ENCODE results near the gene AKR1B1.

The AKR1B1 gene

DNA sequence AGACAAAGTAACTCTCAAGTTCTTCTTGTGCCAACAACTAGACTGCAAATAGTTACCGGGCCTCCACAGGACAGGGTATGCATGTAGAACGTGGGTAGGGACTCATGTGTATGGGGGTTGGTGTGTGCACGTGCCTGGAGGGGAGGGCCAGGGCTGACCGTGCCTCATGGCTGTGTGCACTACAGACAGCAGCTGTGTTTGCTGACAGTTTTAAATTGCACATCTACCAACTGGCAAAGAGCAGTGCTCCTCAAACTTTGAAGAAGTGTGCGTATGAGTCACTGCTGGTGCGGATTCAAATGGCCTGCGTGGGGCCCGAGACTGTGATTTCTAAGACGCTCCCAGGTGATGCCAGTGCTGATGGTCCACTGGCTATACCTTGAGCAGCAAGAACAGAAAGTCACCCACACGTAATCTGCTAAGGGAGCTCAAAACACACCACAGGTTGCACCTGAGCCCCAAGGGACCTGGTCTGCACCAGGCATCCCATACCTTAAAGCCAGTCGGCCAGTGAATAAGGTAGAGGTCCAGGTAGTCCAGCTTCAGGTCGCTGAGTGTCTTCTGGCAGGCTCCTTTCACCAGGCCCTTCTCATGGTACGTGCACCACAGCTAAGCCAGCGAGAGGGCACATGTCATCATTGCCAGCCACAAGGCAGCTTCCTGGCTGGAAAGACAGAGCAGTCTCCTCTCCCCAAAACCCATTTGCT lies 8.5 kb downstream of the AKR1B1 start:
- WGBS (ENCODE audit: extremely low coverage, insufficient coverage, insufficient read length) = no CpG with 5 or more reads among the region's 14 CpGs
- no peak overlapping the region for H2BK12ac ChIP-seq (ENCODE audit: low read length)
- H4K8ac ChIP-seq (ENCODE audit: low read depth, low read length) = no peak overlapping the region
- H3K4me1 ChIP-seq (ENCODE audit: control insufficient read depth in 1 of 2, insufficient read depth in 2 of 2, low read length in 2 of 2) = peaks cover 31% of the 10 kb centered on the region in 2 experiments
- no peak overlapping the region for H4K12ac ChIP-seq (ENCODE audit: low read depth, low read length)
- no peaks in the 10 kb centered on the region for H3K79me2 ChIP-seq (ENCODE audit: control insufficient read depth, insufficient read depth, low read length, poor library complexity)
- H2BK5ac ChIP-seq (ENCODE audit: low read depth, low read length, poor library complexity) = no peak overlapping the region
- no peak overlapping the region for H2AK5ac ChIP-seq (ENCODE audit: low read length)
- no peak overlapping the region for H3K14ac ChIP-seq (ENCODE audit: low read length)
- H3K9ac ChIP-seq (ENCODE audit: low read length) = no peak overlapping the region
- peaks cover 3% of the 10 kb centered on the region for H3K9me3 ChIP-seq (ENCODE audit: insufficient read depth, low read depth, low read length)
- no peak overlapping the region for H2AFZ ChIP-seq (ENCODE audit: insufficient read depth, low read length, poor library complexity)
- no peak overlapping the region for H3K27ac ChIP-seq (ENCODE audit: low read depth, low read length)
- no peak overlapping the region for H4K91ac ChIP-seq (ENCODE audit: low read depth, low read length)
- no peak overlapping the region for H2BK120ac ChIP-seq (ENCODE audit: insufficient read depth, low read length, poor library complexity)
- H3K4ac ChIP-seq (ENCODE audit: low read depth, low read length) = no peak overlapping the region
- no peaks in the 10 kb centered on the region for H3K27me3 ChIP-seq (ENCODE audit: insufficient read depth, low read length)
- H3K23ac ChIP-seq (ENCODE audit: low read length) = no peak overlapping the region
- no peaks in the 10 kb centered on the region for H3K79me1 ChIP-seq (ENCODE audit: low read length)
- DNase-seq = no peak
- H3K18ac ChIP-seq (ENCODE audit: low read length) = no peak overlapping the region
- peaks cover 41 to 45% of the 10 kb centered on the region in 2 experiments for H3K36me3 ChIP-seq (ENCODE audit: control insufficient read depth in 1 of 2, insufficient read depth in 2 of 2, low read length in 2 of 2)
- no peak overlapping the region for H3K4me3 ChIP-seq (ENCODE audit: low read depth, low read length)
- no peak overlapping the region for H3K4me2 ChIP-seq (ENCODE audit: low read length)

- no peak overlapping the region for H3K18ac ChIP-seq (ENCODE audit: low read length)
- no peak overlapping the region for H2AFZ ChIP-seq (ENCODE audit: insufficient read depth, low read length, poor library complexity)
- H3K23ac ChIP-seq (ENCODE audit: low read length) = no peak overlapping the region
- H3K36me3 ChIP-seq (ENCODE audit: control insufficient read depth in 1 of 2, insufficient read depth in 2 of 2, low read length in 2 of 2) = peaks cover 44 to 49% of the 10 kb centered on the region in 2 experiments
- no CpG with 5 or more reads among the region's 7 CpGs for WGBS (ENCODE audit: extremely low coverage, insufficient coverage, insufficient read length)
- no peak overlapping the region for H2BK120ac ChIP-seq (ENCODE audit: insufficient read depth, low read length, poor library complexity)
- H3K9me3 ChIP-seq (ENCODE audit: insufficient read depth, low read depth, low read length) = peaks cover 3% of the 10 kb centered on the region
- no peak overlapping the region for H3K4me2 ChIP-seq (ENCODE audit: low read length)
- H3K79me1 ChIP-seq (ENCODE audit: low read length) = no peaks in the 10 kb centered on the region
- no peak overlapping the region for H4K12ac ChIP-seq (ENCODE audit: low read depth, low read length)
- no peak overlapping the region for H3K9ac ChIP-seq (ENCODE audit: low read length)
- H4K8ac ChIP-seq (ENCODE audit: low read depth, low read length) = no peak overlapping the region
- no peak overlapping the region for H2BK5ac ChIP-seq (ENCODE audit: low read depth, low read length, poor library complexity)
- H3K27ac ChIP-seq (ENCODE audit: low read depth, low read length) = no peak overlapping the region
- no peaks in the 10 kb centered on the region for H3K79me2 ChIP-seq (ENCODE audit: control insufficient read depth, insufficient read depth, low read length, poor library complexity)
- no peak overlapping the region for H3K4ac ChIP-seq (ENCODE audit: low read depth, low read length)
- no peaks in the 10 kb centered on the region for H3K27me3 ChIP-seq (ENCODE audit: insufficient read depth, low read length)
- no peak overlapping the region for H3K14ac ChIP-seq (ENCODE audit: low read length)
- H3K4me3 ChIP-seq (ENCODE audit: low read depth, low read length) = no peak overlapping the region
- H3K4me1 ChIP-seq (ENCODE audit: control insufficient read depth in 1 of 2, insufficient read depth in 2 of 2, low read length in 2 of 2) = peaks cover 31% of the 10 kb centered on the region in 2 experiments
- H4K91ac ChIP-seq (ENCODE audit: low read depth, low read length) = no peak overlapping the region
- H2AK5ac ChIP-seq (ENCODE audit: low read length) = no peak overlapping the region
- H2BK12ac ChIP-seq (ENCODE audit: low read length) = no peak overlapping the region
- DNase-seq = no peak
These were observed 9.2 kb downstream of the AKR1B1 start for GRCh38 chr7:134449680-134450079.

DNA sequence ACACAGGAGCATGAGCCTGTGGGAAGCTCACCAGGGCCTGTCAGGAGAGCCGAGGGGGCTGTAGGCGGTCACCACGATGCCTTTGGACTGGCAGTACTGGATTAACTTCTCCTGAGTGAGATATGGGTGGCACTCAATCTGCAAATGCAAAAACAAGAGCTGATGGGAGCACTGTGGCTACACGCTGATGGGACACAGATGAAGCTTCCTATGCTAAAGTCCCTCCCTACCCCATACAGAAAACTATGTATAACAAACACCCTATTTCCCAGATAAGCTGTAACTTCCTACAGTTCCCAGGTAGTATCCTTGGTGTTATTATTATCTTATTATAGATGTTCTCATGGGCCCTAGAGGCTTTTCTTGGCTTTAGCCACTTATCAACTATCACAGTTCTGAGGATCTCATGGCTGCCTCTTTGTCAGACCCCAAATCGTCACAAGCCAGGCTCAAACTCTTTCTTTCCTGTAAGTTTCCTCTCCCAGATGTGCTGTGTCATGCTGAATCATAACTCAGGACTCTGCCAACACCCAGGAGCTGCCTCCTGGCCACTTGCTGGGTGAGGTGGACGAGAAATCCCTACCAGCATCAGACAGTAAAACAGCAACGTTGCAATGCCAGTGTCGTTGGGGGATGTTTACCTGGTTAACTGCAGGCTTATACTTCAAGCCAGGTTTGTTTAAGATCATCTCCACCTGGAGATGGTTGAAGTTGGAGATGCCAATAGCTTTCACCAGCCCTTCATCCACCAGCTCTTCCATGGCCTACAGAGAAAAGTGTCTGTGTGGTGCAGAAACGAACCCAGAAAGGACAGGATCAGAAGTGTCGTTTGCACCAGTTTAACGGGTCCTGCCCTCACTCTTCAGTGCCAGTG lies 10.3 kb downstream of the AKR1B1 start:
- no peaks in the 10 kb centered on the region for H3K27me3 ChIP-seq (ENCODE audit: insufficient read depth, low read length)
- H3K14ac ChIP-seq (ENCODE audit: low read length) = no peak overlapping the region
- no peak overlapping the region for H2BK5ac ChIP-seq (ENCODE audit: low read depth, low read length, poor library complexity)
- WGBS (ENCODE audit: extremely low coverage, insufficient coverage, insufficient read length) = no CpG with 5 or more reads among the region's 11 CpGs
- H3K4me1 ChIP-seq (ENCODE audit: control insufficient read depth in 1 of 2, insufficient read depth in 2 of 2, low read length in 2 of 2) = peaks cover 34 to 35% of the 10 kb centered on the region in 2 experiments
- H4K12ac ChIP-seq (ENCODE audit: low read depth, low read length) = no peak overlapping the region
- no peak overlapping the region for H3K9ac ChIP-seq (ENCODE audit: low read length)
- peaks cover 47 to 57% of the 10 kb centered on the region in 2 experiments for H3K36me3 ChIP-seq (ENCODE audit: control insufficient read depth in 1 of 2, insufficient read depth in 2 of 2, low read length in 2 of 2)
- H3K9me3 ChIP-seq (ENCODE audit: insufficient read depth, low read depth, low read length) = peaks cover 3% of the 10 kb centered on the region
- peak; percentile 65 to 87 for DNase-seq
- no peak overlapping the region for H3K4ac ChIP-seq (ENCODE audit: low read depth, low read length)
- H2AK5ac ChIP-seq (ENCODE audit: low read length) = no peak overlapping the region
- H2BK12ac ChIP-seq (ENCODE audit: low read length) = no peak overlapping the region
- peak overlapping the region; percentile 40 for H4K91ac ChIP-seq (ENCODE audit: low read depth, low read length)
- no peak overlapping the region for H3K23ac ChIP-seq (ENCODE audit: low read length)
- H3K4me2 ChIP-seq (ENCODE audit: low read length) = no peak overlapping the region
- no peak overlapping the region for H4K8ac ChIP-seq (ENCODE audit: low read depth, low read length)
- no peak overlapping the region for H3K27ac ChIP-seq (ENCODE audit: low read depth, low read length)
- H3K4me3 ChIP-seq (ENCODE audit: low read depth, low read length) = no peak overlapping the region
- no peak overlapping the region for H2AFZ ChIP-seq (ENCODE audit: insufficient read depth, low read length, poor library complexity)
- H3K79me2 ChIP-seq (ENCODE audit: control insufficient read depth, insufficient read depth, low read length, poor library complexity) = no peaks in the 10 kb centered on the region
- no peak overlapping the region for H3K18ac ChIP-seq (ENCODE audit: low read length)
- H2BK120ac ChIP-seq (ENCODE audit: insufficient read depth, low read length, poor library complexity) = no peak overlapping the region
- H3K79me1 ChIP-seq (ENCODE audit: low read length) = no peaks in the 10 kb centered on the region

- no CpG with 5 or more reads among the region's 9 CpGs for WGBS (ENCODE audit: extremely low coverage, insufficient coverage, insufficient read length)
These were observed 11.5 kb downstream of the AKR1B1 start for GRCh38 chr7:134447383-134447782.

More at GRCh38 chr7:134447383-134447782, 11.5 kb downstream of the AKR1B1 start:
- no peak overlapping the region for H4K8ac ChIP-seq (ENCODE audit: low read depth, low read length)
- H3K9ac ChIP-seq (ENCODE audit: low read length) = no peak overlapping the region
- peaks cover 3% of the 10 kb centered on the region for H3K9me3 ChIP-seq (ENCODE audit: insufficient read depth, low read depth, low read length)
- no peaks in the 10 kb centered on the region for H3K79me2 ChIP-seq (ENCODE audit: control insufficient read depth, insufficient read depth, low read length, poor library complexity)
- no peak overlapping the region for H2AK5ac ChIP-seq (ENCODE audit: low read length)
- no peak overlapping the region for H2AFZ ChIP-seq (ENCODE audit: insufficient read depth, low read length, poor library complexity)
- H3K14ac ChIP-seq (ENCODE audit: low read length) = no peak overlapping the region
- H3K18ac ChIP-seq (ENCODE audit: low read length) = no peak overlapping the region
- DNase-seq = no peak
- H2BK120ac ChIP-seq (ENCODE audit: insufficient read depth, low read length, poor library complexity) = no peak overlapping the region
- no peak overlapping the region for H2BK5ac ChIP-seq (ENCODE audit: low read depth, low read length, poor library complexity)
- H3K27ac ChIP-seq (ENCODE audit: low read depth, low read length) = no peak overlapping the region
- H3K4me2 ChIP-seq (ENCODE audit: low read length) = no peak overlapping the region
- no peak overlapping the region for H3K23ac ChIP-seq (ENCODE audit: low read length)
- no peak overlapping the region for H3K4me3 ChIP-seq (ENCODE audit: low read depth, low read length)
- no peak overlapping the region for H4K91ac ChIP-seq (ENCODE audit: low read depth, low read length)
- peaks cover 25 to 26% of the 10 kb centered on the region in 2 experiments for H3K4me1 ChIP-seq (ENCODE audit: control insufficient read depth in 1 of 2, insufficient read depth in 2 of 2, low read length in 2 of 2)
- no peaks in the 10 kb centered on the region for H3K79me1 ChIP-seq (ENCODE audit: low read length)
- H3K36me3 ChIP-seq (ENCODE audit: control insufficient read depth in 1 of 2, insufficient read depth in 2 of 2, low read length in 2 of 2) = peaks cover 56 to 68% of the 10 kb centered on the region in 2 experiments
- H2BK12ac ChIP-seq (ENCODE audit: low read length) = no peak overlapping the region
- H3K4ac ChIP-seq (ENCODE audit: low read depth, low read length) = no peak overlapping the region
- H3K27me3 ChIP-seq (ENCODE audit: insufficient read depth, low read length) = no peaks in the 10 kb centered on the region
- H4K12ac ChIP-seq (ENCODE audit: low read depth, low read length) = no peak overlapping the region

Measured in trophoblast cell (in vitro differentiated cells and primary cell).